CD4-positive, alpha-beta T cell (primary cell): ENCODE results near the gene CXCR5. TPM values are rescaled to one million over a fixed set of nuclear protein-coding genes. Genes with fewer than 3 reads are reported as not detected.

Experiments
- ATAC-seq: fragments of 200-7000 bp; cut with Tn5 transposase; one replicate; pipeline ENCODE4 v1.10.0; 2022; ENCODE audit warnings: mild to moderate bottlenecking; ENCODE audit not compliant: poor library complexity
- CTCF ChIA-PET: fragments of 350-600 bp; sonication (Branson Sonifier 250); formaldehyde crosslinking; loops from one replicate; lab custom pipeline; 2021; ENCODE audit warnings: antibody characterized with exemption, inconsistent platforms; lab: Charles Lee
- POLR2A ChIA-PET: fragments of 350-600 bp; sonication (Branson Sonifier 250); formaldehyde crosslinking; loops from one replicate; lab custom pipeline; 2021; ENCODE audit warnings: antibody characterized with exemption, inconsistent platforms; lab: Charles Lee
- DNase-seq, 14 experiments: peaks; one replicate each; pipeline ENCODE4 v3.0.0-alpha.2; 2013 to 2020; ENCODE audit warnings: mixed read lengths in 2 of 14
- H3K27ac ChIP-seq, 2 donors: one replicate each; pipeline versions ENCODE4 v1.5.1 to v1.7.0; 2013; ENCODE audit warnings: low read length in 2 of 2, low read depth in 1 of 2, mild to moderate bottlenecking in 1 of 2
- H3K27me3 ChIP-seq, 2 experiments: 1 replicate in 1 of 2; 2 replicates in 1 of 2; pipeline versions ENCODE4 v1.6.1 to v1.7.0; 2013; ENCODE audit warnings: low read length in 2 of 2, control low read depth in 1 of 2, mild to moderate bottlenecking in 1 of 2, moderate library complexity in 1 of 2; ENCODE audit not compliant: insufficient read depth in 2 of 2, control insufficient read depth in 1 of 2
- H3K36me3 ChIP-seq: one replicate; pipeline ENCODE4 v1.6.1; 2013; ENCODE audit warnings: low read length, control low read depth; ENCODE audit not compliant: insufficient read depth
- H3K4me1 ChIP-seq: one replicate; pipeline ENCODE4 v1.6.1; 2013; ENCODE audit warnings: low read length, control low read depth; ENCODE audit not compliant: insufficient read depth
- H3K4me3 ChIP-seq: one replicate; pipeline ENCODE4 v1.5.1; 2013; ENCODE audit warnings: mild to moderate bottlenecking, low read length, moderate library complexity
- H3K9me3 ChIP-seq, 2 experiments: 1 replicate in 1 of 2; 2 replicates in 1 of 2; pipeline versions ENCODE4 v1.6.1 to v1.7.0; 2013; ENCODE audit warnings: low read length in 2 of 2, mild to moderate bottlenecking in 2 of 2, control low read depth in 1 of 2, moderate library complexity in 1 of 2; ENCODE audit not compliant: control insufficient read depth in 1 of 2, insufficient read depth in 1 of 2
- H3K27ac Mint-ChIP-seq: one replicate; pipeline ENCODE4 v1.8.0; 2020; ENCODE audit warnings: mixed read lengths
- H3K27me3 Mint-ChIP-seq: one replicate; pipeline ENCODE4 v1.8.0; 2021; ENCODE audit warnings: mixed read lengths
- H3K36me3 Mint-ChIP-seq: one replicate; pipeline ENCODE4 v1.8.0; 2021; ENCODE audit warnings: low read depth, mixed read lengths
- H3K4me1 Mint-ChIP-seq: one replicate; pipeline ENCODE4 v1.8.0; 2021; ENCODE audit warnings: low read depth, mixed read lengths
- H3K4me3 Mint-ChIP-seq: one replicate; pipeline ENCODE4 v1.8.0; 2020; ENCODE audit warnings: mild to moderate bottlenecking, mixed read lengths
- H3K9me3 Mint-ChIP-seq: one replicate; pipeline ENCODE4 v1.8.0; 2020; ENCODE audit warnings: mixed read lengths
- CTCF ChIP-seq: fragments of 200-600 bp; IDR thresholded peaks from one replicate; pipeline ENCODE4 v1.8.0; 2022; ENCODE audit warnings: antibody characterized with exemption, mild to moderate bottlenecking
- intact Hi-C, 2 experiments: fragments of 100-400 bp; cut with DNase I in 1 of 2; cut with micrococcal nuclease in 1 of 2; formaldehyde crosslinking; loops; one replicate each; pipeline versions ENCODE4 v1.15.1 to v1.9.0; 2023 to 2025; cut with DNase I, micrococcal nuclease
- total RNA-seq, 174 experiments: library from RNA in 2 of 174; stranded (reverse) in 2 of 174; gene quantifications; one replicate each; pipeline ENCODE4 v1.2.3 and lab custom pipeline; 2021 to 2026

The CXCR5 gene
- total RNA-seq, 2 experiments from 2014 or later: 13.2 to 14.3 TPM

- ChIA-PET POLR2A (interaction anchor here (0.6 to 2.1 kb wide), 2 partner anchors 34 to 836 kb away, joined by 3 to 5 read pairs; no protein-coding TSS in a partner anchor), CTCF (no interaction called here)
- Histone ChIP-seq H3K4me1 (peaks cover 6% of the 10 kb centered on the region), H3K9me3 (no peaks in the 10 kb centered on the region), H3K27ac (no peak overlapping the region), H3K36me3 (no peaks in the 10 kb centered on the region), H3K4me3 (no peak overlapping the region), H3K27me3 (no peaks in the 10 kb centered on the region)
- no peaks in the 10 kb centered on the region for H3K9me3 Mint-ChIP-seq
- DNase-seq (no peak), ATAC-seq (no peak)
- no peaks in the 10 kb centered on the region for H3K36me3 Mint-ChIP-seq
- H3K27ac Mint-ChIP-seq: no peak overlapping the region
- H3K4me3 Mint-ChIP-seq: no peak overlapping the region
- peaks cover 23% of the 10 kb centered on the region for H3K4me1 Mint-ChIP-seq
- intact Hi-C loops: no loop called here
- no peak for TF ChIP-seq CTCF
- H3K27me3 Mint-ChIP-seq: no peaks in the 10 kb centered on the region
These were observed 40.1 kb upstream of the CXCR5 start for GRCh38 chr11:118843565-118843964.

GRCh38 chr11:118845369-118845768 lies 38.3 kb upstream of the CXCR5 start:
- Histone ChIP-seq H3K27me3 (no peaks in the 10 kb centered on the region), H3K27ac (no peak overlapping the region), H3K36me3 (no peaks in the 10 kb centered on the region), H3K4me3 (no peak overlapping the region), H3K4me1 (peaks cover 6% of the 10 kb centered on the region), H3K9me3 (no peaks in the 10 kb centered on the region)
- H3K36me3 Mint-ChIP-seq: no peaks in the 10 kb centered on the region
- DNase-seq: no peak
- POLR2A ChIA-PET: interaction anchor here (1.0 to 2.1 kb wide), 3 partner anchors 12 to 152 kb away, joined by 3 to 5 read pairs (median 3); partner anchors contain the start of gene CENATAC
- TF ChIP-seq CTCF: no peak
- CTCF ChIA-PET: interaction anchor here (1.2 kb wide), 1 partner anchor 26 kb away, joined by 3 read pairs; no protein-coding TSS in a partner anchor
- H3K4me3 Mint-ChIP-seq: no peak overlapping the region
- no peak for ATAC-seq
- peaks cover 25% of the 10 kb centered on the region for H3K4me1 Mint-ChIP-seq
- no peaks in the 10 kb centered on the region for H3K9me3 Mint-ChIP-seq
- H3K27me3 Mint-ChIP-seq: no peaks in the 10 kb centered on the region
- intact Hi-C loops: no loop called here
- H3K27ac Mint-ChIP-seq: no peak overlapping the region

GRCh38 chr11:118846181-118846935 lies 37.3 kb upstream of the CXCR5 start:
- POLR2A ChIA-PET: interaction anchor here (1.7 kb wide), 1 partner anchor 24 kb away, joined by 4 read pairs; no protein-coding TSS in a partner anchor
- no peak for TF ChIP-seq CTCF
- peaks cover 22% of the 10 kb centered on the region for H3K4me1 Mint-ChIP-seq

More at GRCh38 chr11:118846181-118846935, 37.3 kb upstream of the CXCR5 start:
- no peak overlapping the region for H3K4me3 Mint-ChIP-seq
- DNase-seq (no peak), ATAC-seq (no peak)
- no peaks in the 10 kb centered on the region for H3K9me3 ChIP-seq
- H3K27me3 ChIP-seq: no peaks in the 10 kb centered on the region
- no peak overlapping the region for H3K4me3 ChIP-seq
- H3K27me3 Mint-ChIP-seq: no peaks in the 10 kb centered on the region
- H3K4me1 ChIP-seq: peaks cover 1% of the 10 kb centered on the region
- no peaks in the 10 kb centered on the region for H3K36me3 ChIP-seq
- CTCF ChIA-PET: no interaction called here
- intact Hi-C loops: no loop called here
- no peak overlapping the region for H3K27ac ChIP-seq
- H3K9me3 Mint-ChIP-seq: no peaks in the 10 kb centered on the region
- H3K36me3 Mint-ChIP-seq: no peaks in the 10 kb centered on the region
- H3K27ac Mint-ChIP-seq: no peak overlapping the region
